HCT116 (cell line): Measurements from ENCODE around the gene FAM72D.
"Not testable (repeated sequence)": the region's sequence is repeated elsewhere in the genome, so short reads cannot be mapped to it uniquely, and the experiment has no call there.

ENCODE experiments used
- EZH2 ChIP-seq: fragments of 200-600 bp; sonication (generic); IDR thresholded peaks from 2 replicates; pipeline ENCODE4 v1.6.1; 2017; ENCODE audit warnings: antibody characterized with exemption, mixed run types
- EZH2phosphoT487 ChIP-seq: fragments of 200-600 bp; IDR thresholded peaks from 2 replicates; pipeline ENCODE4 v1.6.1; 2018; ENCODE audit warnings: antibody characterized with exemption, borderline replicate concordance
- POLR2A ChIP-seq: IDR thresholded peaks from 2 replicates; pipeline ENCODE4 v1.7.0; 2011; ENCODE audit warnings: borderline replicate concordance; ENCODE audit not compliant: insufficient read depth, insufficient read length; ENCODE audit errors: extremely low read depth
- POLR2AphosphoS5 ChIP-seq: IDR thresholded peaks from 2 replicates; pipeline ENCODE4 v1.6.1; 2011; ENCODE audit warnings: mild to moderate bottlenecking, low read depth, low read length, moderate library complexity
- TCF7L2 ChIP-seq: IDR thresholded peaks from 2 replicates; pipeline ENCODE4 v1.7.0; 2011; ENCODE audit warnings: borderline replicate concordance, inconsistent platforms; ENCODE audit not compliant: insufficient read depth, insufficient read length; ENCODE audit errors: extremely low read depth
- TF ChIP-seq, protein P1 (sequence below), 3 experiments: fragments of 200-600 bp in 1 of 3; sonication (generic) in 1 of 3; IDR thresholded peaks in 2 of 3; conservative IDR thresholded peaks in 1 of 3; 2 replicates each; pipeline ENCODE4 v1.5.1; 2012 to 2017; ENCODE audit warnings: low read depth in 2 of 3, low read length in 2 of 3, antibody characterized with exemption in 1 of 3, borderline replicate concordance in 1 of 3, control low read depth in 1 of 3, mild to moderate bottlenecking in 1 of 3, mixed read lengths in 1 of 3, mixed run types in 1 of 3, moderate library complexity in 1 of 3; ENCODE audit not compliant: insufficient read depth in 1 of 3

- TF ChIP-seq, protein P1, sequence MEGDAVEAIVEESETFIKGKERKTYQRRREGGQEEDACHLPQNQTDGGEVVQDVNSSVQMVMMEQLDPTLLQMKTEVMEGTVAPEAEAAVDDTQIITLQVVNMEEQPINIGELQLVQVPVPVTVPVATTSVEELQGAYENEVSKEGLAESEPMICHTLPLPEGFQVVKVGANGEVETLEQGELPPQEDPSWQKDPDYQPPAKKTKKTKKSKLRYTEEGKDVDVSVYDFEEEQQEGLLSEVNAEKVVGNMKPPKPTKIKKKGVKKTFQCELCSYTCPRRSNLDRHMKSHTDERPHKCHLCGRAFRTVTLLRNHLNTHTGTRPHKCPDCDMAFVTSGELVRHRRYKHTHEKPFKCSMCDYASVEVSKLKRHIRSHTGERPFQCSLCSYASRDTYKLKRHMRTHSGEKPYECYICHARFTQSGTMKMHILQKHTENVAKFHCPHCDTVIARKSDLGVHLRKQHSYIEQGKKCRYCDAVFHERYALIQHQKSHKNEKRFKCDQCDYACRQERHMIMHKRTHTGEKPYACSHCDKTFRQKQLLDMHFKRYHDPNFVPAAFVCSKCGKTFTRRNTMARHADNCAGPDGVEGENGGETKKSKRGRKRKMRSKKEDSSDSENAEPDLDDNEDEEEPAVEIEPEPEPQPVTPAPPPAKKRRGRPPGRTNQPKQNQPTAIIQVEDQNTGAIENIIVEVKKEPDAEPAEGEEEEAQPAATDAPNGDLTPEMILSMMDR (IDR thresholded peaks at IDR 0.05 in 2 of 3, conservative IDR thresholded peaks at IDR 0.05 in 1 of 3; ENCODE audit: borderline replicate concordance in 1 of 3, insufficient read depth in 1 of 3, low read depth in 2 of 3, low read length in 2 of 3), result not testable (repeated sequence)
- TF ChIP-seq POLR2A, EZH2, POLR2AphosphoS5, TCF7L2, EZH2phosphoT487: not testable (repeated sequence)
Measured at GRCh38 chr1:145112703-145113102, 16.9 kb downstream of the FAM72D start.
